ENCODE results near the gene KLHL12.
A peak's percentile ranks its signal among the peaks of the same experiment; 100 is the strongest.
"Not testable (repeated sequence)": the region's sequence is repeated elsewhere in the genome, so short reads cannot be mapped to it uniquely, and the experiment has no call there.

Gene KLHL12

GRCh38 chr1:202945483-202945882, 18.4 kb upstream of the KLHL12 start:
- no peak for DNase-seq

- no peak for DNase-seq
Observed at GRCh38 chr1:202944438-202944921, 17.4 kb upstream of the KLHL12 start.

- no peak for DNase-seq
Observed at GRCh38 chr1:202942426-202942825, 15.4 kb upstream of the KLHL12 start.

DNA sequence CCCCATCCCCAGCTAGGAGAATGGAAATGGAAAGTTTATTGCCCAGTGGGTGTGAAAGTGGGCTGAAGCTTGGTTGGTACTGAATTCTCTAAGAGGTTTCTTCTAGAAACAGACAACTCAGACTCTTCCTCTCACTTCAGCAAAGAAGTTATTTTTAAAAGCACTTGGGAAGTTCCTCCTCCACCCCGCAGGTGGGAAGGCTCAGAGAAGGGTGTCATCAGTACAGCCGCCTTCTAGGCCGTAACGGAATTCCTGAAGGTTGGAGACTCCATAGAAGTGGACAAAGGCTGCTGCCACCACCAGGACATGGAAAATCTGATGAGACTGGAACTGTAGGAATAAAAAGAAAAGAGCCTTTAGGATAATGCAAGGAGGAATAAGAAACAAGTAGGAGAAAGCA, 14.3 kb upstream of the KLHL12 start:
- DNase-seq = no peak

GRCh38 chr1:202940561-202940960, 13.5 kb upstream of the KLHL12 start:
- no peak for DNase-seq

- DNase-seq = no peak
Observed at GRCh38 chr1:202938287-202938925, 11.4 kb upstream of the KLHL12 start.

- DNase-seq = not testable (repeated sequence)
Observed at GRCh38 chr1:202936409-202936808, 9.4 kb upstream of the KLHL12 start.

- no peak for DNase-seq
Observed at GRCh38 chr1:202935844-202936243, 8.8 kb upstream of the KLHL12 start.

GRCh38 chr1:202934755-202935154, 7.7 kb upstream of the KLHL12 start:
- no peak for DNase-seq

DNA sequence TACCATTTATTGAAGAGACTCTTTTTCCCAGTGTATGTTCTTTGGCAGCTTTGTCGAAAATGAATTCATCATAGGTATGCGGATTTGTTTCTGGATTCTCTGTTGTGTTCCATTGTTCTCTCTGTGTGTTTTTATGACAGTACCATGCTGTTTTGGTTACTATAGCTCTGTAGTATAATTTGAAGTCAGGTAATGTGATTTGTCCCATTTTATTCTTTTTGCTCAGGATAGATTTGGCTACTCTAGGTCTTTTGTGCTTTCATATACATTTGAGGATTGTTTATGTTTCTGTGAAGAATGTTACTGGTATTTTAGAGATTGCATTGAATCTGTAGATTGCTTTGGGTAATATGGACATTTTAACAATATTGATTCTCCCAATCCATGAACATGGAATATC, 5.4 kb upstream of the KLHL12 start:
- DNase-seq = no peak

- DNase-seq = no peak
Observed at GRCh38 chr1:202923533-202923932, 3.5 kb downstream of the KLHL12 start.

DNA sequence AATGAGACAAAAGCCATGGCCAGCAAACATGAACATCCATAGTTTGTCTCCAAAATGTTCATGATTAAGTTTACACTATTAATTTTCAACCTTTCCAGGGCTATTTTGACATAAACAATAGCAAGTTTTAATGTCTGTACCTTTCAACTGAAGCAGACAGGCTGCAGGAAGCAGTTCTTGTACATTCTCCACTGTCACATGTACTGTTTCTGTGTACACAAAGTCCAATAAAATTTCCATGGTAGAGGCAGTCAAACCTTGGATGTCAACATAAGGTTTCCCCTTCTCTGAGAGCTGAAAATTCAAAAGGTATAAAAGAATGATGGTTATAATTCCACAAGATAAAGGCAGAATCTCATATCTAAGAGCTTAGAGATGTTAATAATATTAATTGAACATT, 7.4 kb downstream of the KLHL12 start:
- no peak for DNase-seq

DNA sequence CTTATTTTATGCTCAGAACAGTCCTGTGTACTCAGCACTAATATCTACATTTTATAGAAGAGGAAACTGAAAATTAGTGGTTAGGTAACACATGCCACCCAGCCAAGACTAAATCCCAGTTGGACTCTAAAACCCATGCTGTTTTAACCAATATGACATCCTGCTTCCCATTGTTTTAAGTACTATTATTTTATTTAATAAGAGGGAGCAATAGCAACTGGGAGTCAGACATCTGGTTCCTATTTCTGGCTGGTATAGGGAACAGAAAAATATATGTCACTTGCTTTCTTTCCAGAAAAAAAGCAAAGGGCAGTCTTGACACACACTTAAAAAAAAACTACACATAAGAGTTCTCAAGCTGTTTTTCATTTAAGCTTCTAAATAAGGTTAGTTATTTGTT, 11.9 kb downstream of the KLHL12 start:
- no peak for DNase-seq

- DNase-seq = not testable (repeated sequence)
Observed at GRCh38 chr1:202912476-202912875, 14.6 kb downstream of the KLHL12 start.

- DNase-seq = no peak
Observed at GRCh38 chr1:202909494-202909893, 17.5 kb downstream of the KLHL12 start.

DNA sequence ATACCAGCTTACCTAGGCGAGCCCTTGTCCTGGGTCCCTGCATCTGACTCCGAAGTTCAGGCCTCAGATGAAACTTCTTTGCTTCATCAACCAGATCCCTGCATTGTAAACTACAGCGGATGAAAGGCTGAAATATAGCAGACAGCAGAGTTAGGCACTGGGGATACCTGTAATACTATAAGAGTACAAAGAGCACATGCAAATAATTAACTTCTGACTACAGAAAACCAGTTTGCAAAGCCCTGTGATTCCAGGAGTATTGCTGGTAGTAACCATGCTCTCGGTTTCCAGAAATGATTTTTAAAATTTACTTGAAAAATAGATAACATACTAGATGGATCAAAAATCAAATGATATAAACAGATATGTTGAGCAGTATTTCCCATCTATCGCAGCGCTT, 18.0 kb downstream of the KLHL12 start:
- DNase-seq = no peak

GRCh38 chr1:202905331-202905730, 21.7 kb downstream of the KLHL12 start:
- DNase-seq = no peak

DNA sequence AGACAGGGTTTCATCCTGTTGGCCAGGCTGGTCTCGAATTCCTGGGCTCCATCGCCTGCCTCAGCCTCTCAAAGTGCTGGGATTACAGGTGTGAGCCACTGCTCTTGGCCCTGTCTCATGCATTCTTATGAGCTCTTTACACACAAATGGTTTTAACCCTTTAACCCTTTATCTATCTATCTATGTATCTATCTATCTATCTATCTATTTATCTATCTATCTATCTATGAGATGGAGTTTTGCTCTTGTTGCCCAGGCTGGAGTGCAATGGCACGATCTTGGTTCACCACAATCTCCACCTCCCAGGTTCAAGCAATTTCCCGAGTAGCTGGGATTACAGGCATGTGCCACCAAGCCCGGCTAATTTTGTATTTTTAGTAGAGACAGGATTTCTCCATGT, 23.2 kb downstream of the KLHL12 start:
- not testable (repeated sequence) for DNase-seq

DNA sequence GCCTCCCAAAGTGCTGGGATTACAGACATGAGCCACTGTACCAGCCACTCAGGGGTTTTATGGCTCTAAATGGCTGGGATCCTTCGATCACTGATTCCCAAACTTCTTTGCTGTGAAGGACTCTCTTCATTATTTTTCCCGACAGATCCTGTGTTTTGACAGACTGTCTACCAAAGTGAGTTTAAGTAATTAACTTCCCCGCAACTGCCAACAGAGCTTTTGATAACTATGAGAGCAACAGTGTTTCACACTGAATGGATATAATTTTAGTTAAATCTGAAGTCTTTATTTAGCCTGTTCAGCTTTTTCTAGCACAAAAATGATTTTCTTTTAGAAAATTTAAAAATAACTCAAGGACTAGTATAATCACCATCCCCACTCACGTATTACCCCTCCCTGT, 25.5 kb downstream of the KLHL12 start:
- DNase-seq = no peak

DNA sequence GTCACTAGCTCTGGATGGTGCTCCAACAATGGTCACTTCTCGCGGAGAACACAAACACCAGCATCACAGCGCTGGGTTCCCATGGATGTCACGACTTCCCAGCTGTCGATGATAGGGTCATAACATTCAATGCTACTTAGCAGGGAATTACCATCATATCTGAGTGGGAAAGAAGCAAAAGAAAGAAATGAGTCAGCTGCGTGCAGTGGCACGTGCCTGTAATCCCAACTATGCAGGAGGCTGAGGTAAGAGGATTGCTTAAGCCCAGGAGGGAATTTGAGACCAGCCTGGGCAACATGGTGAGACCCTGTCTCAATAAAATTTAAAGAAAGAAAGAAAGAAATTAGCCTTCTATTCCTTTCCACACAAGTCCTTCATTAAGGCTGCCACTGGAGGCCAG, 34.5 kb downstream of the KLHL12 start:
- no peak for DNase-seq

GRCh38 chr1:202890392-202890791, 36.6 kb downstream of the KLHL12 start:
- no peak for DNase-seq

DNA sequence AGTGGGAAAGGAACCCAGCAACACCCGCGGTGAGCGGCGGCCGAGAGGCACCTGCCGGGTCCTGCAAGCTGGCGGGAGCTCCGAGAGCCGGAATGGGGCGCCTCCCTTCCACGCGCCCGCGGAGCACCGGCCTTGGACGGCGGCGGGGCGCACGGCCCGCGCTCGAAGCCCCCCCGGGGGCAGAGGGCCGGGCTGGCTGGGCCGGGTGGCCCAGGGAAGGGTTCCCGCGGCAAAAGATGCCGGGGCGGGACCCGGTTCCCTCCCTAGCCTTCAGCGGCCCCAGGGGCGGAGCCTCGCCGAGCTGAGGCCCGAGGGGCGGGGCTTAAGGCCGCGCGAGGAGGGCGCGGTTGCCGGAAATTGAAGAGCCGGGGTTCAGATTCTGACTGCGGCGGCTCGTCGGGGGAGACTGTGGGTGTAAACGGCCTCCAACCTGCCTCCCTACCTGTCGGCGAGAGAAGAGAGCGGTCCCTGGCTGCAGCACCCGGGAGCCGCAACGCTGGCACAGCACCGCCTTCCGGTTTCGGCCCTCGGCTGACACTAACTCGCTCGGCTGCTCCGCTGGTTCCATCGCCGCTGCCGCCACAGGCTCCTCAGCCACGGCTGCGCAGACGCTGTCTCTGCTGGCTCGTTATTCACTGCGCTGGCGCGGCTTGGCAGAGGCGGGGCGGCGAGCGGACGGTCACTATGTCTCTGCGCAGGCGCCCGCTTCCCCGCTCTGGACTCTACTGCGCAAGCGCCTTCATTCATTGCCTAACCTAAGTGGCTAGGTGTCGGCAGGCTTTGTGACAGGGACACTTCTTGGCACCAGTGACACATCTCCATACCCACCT, 38.3 kb downstream of the KLHL12 start, which contains the start of gene RABIF:
Gene RABIF, minus strand, starts transcription at position 619 of the 830 bp plus-strand sequence. Its CDS starts 51 bp downstream, at position 568.
- DNase-seq = peak; percentile 98

- DNase-seq = no peak
Observed at GRCh38 chr1:202888221-202888530, 38.9 kb downstream of the KLHL12 start.

DNA sequence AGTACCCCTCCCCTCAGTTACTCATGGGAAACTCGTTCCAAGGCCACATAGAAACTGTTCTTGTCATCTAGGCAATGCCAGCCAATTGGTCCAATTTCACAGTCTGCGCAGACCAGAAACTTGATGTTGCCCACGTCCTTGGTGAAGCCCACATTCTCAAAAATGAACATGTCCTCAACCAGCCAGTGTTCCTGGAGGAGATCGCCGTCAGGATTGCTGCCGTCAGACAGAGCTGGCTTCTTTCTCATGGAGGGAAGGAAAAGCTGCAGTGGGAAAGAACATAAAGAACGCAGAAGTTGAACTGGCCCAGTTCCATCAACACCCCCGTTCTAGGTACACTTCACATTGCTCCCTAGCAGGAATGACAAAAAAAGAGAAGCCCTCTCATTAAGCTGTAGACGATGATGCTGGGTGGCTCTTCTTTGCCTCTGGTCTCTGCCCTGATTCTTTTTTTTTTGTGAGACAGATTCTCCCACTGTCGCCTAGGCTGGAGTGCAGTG, 46.0 kb downstream of the KLHL12 start:
- no peak for DNase-seq
